ENCODE data around the gene SFXN3. TPM values are rescaled to one million over a fixed set of nuclear protein-coding genes. Genes with fewer than 3 reads are reported as not detected.
"Not testable (repeated sequence)": the region's sequence is repeated elsewhere in the genome, so short reads cannot be mapped to it uniquely, and the experiment has no call there.

SFXN3 gene
- total RNA-seq, 1 donor: 28.4 TPM

GRCh38 chr10:101033276-101033675 lies 2.2 kb downstream of the SFXN3 start:
- Histone ChIP-seq H3K9me3 (ENCODE audit: low read depth, low read length) (no peaks in the 10 kb centered on the region), H3K4me1 (ENCODE audit: insufficient read depth, low read length) (peaks cover 31% of the 10 kb centered on the region), H3K27me3 (ENCODE audit: insufficient read depth, low read length) (no peaks in the 10 kb centered on the region), H3K4me3 (ENCODE audit: low read length) (no peak overlapping the region)

- H3K27me3 ChIP-seq (ENCODE audit: insufficient read depth, low read length); H3K9me3 ChIP-seq (ENCODE audit: low read depth, low read length); H3K4me3 ChIP-seq (ENCODE audit: low read length): not testable (repeated sequence)
- H3K4me1 ChIP-seq (ENCODE audit: insufficient read depth, low read length): peaks cover 26% of the 10 kb centered on the region
These were observed 3.4 kb downstream of the SFXN3 start for GRCh38 chr10:101034404-101034803.

DNA sequence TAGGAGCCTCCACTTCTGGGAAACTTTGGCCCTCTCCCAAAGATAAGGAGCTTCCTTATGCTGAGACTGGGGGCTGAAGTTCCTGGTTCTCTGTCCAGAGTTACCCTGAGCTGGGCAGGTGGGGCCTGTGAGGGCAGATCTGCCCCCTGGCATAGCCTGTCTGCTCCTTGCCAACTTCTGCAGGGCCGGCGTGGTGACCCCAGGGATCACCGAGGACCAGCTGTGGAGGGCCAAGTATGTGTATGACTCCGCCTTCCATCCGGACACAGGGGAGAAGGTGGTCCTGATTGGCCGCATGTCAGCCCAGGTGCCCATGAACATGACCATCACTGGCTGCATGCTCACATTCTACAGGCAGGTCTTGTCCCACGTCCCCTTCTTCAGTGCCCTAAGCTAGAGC lies 4.3 kb downstream of the SFXN3 start:
- Histone ChIP-seq H3K4me1 (ENCODE audit: insufficient read depth, low read length) (peaks cover 23% of the 10 kb centered on the region), H3K9me3 (ENCODE audit: low read depth, low read length) (no peaks in the 10 kb centered on the region), H3K4me3 (ENCODE audit: low read length) (no peak overlapping the region), H3K27me3 (ENCODE audit: insufficient read depth, low read length) (no peaks in the 10 kb centered on the region)

DNA sequence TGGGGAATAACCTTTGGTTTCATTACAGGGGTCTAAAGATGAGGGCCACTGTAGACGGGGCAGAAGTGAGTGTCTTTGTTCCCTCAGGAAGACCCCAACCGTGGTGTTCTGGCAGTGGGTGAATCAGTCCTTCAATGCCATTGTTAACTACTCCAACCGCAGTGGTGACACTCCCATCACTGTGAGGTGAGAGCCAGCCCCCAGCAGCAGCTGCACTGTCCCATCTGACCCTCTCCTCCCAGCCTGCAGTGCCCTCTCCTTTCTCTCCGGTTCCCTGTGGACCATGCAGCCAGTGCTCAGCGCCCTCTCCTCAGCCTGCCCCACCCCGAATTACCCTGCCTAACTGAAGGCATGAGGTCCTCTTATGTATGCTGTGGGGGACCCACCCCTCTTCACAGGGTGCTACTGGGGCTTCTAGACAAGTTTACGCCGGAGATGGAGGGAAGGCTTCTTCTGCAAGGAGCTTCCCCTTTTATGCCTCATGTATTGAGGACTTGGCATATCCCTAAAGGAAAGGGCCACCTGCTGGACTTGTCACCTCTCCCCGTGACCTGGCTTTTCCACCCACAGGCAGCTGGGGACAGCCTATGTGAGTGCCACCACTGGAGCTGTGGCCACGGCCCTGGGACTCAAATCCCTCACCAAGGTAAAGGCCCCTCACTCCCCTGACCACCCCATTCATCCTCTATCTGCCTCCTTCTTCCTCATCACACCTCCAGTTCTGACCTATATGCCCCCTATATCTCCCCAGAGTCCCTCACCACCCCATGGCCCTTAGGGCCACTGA lies 5.1 kb downstream of the SFXN3 start:
- no peaks in the 10 kb centered on the region for H3K27me3 ChIP-seq (ENCODE audit: insufficient read depth, low read length)
- peaks cover 19% of the 10 kb centered on the region for H3K4me1 ChIP-seq (ENCODE audit: insufficient read depth, low read length)
- H3K9me3 ChIP-seq (ENCODE audit: low read depth, low read length): no peaks in the 10 kb centered on the region
- H3K4me3 ChIP-seq (ENCODE audit: low read length): no peak overlapping the region

DNA sequence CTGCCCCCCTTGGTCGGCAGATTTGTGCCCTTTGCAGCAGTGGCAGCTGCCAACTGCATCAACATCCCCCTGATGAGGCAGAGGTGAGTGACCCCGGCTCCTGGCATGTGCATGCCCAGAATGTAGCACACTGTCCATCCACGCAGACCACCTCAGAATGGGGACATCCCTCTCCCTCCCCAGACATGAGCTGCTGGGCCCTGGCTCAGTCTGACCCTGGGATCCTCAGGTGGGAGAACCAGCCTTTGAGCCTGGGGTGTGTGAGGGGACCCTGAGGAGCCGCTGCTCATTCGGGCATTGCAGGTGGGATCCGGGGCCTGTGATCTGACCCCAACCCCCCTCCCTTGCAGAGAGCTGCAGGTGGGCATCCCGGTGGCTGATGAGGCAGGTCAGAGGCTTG lies 5.7 kb downstream of the SFXN3 start:
- H3K27me3 ChIP-seq (ENCODE audit: insufficient read depth, low read length): no peaks in the 10 kb centered on the region
- H3K4me1 ChIP-seq (ENCODE audit: insufficient read depth, low read length): peaks cover 25% of the 10 kb centered on the region
- no peak overlapping the region for H3K4me3 ChIP-seq (ENCODE audit: low read length)
- H3K9me3 ChIP-seq (ENCODE audit: low read depth, low read length): no peaks in the 10 kb centered on the region

DNA sequence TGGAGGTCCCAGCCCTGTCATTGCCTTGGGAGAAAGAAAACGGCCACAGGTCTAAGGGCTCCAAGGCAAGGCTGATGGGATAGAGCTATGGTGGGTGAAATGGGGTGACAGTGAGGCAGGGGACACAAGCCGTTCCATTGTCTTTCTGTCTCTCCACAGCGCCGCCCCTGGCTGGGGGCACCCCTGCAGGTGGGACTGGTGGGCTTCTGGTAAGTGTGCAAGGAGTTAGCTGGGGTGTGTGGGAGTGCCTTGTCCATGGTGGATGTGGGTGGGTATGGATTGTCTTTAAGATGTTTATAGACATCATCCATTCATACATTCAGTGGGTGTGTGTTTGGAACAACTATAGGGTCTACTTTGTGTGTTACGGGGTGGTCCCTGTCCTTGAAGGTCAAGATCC lies 7.5 kb downstream of the SFXN3 start:
- no peaks in the 10 kb centered on the region for H3K9me3 ChIP-seq (ENCODE audit: low read depth, low read length)
- H3K27me3 ChIP-seq (ENCODE audit: insufficient read depth, low read length): no peaks in the 10 kb centered on the region
- H3K4me3 ChIP-seq (ENCODE audit: low read length): no peak overlapping the region
- peaks cover 23% of the 10 kb centered on the region for H3K4me1 ChIP-seq (ENCODE audit: insufficient read depth, low read length)

DNA sequence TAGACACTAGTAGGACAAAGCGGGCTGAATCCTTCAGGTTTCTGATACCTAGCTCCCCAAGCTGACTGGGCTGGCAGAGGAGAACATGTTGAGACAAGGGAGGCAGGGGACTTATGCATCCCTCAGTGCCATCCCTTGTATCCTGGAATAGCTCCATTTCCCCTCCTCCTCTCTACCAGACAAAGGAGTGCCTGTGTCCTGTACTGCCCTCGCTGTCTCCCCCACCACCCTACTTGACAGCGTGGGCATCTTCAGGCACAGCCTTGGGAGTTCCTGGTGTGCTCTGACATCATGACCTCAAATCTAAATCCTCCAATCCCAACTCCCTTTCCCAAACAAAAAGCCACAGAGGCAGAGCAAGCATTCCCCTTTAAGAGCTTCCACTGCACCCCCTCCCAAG lies 9.0 kb downstream of the SFXN3 start:
- Histone ChIP-seq H3K4me1 (ENCODE audit: insufficient read depth, low read length) (peaks cover 24% of the 10 kb centered on the region), H3K27me3 (ENCODE audit: insufficient read depth, low read length) (peaks cover 3% of the 10 kb centered on the region), H3K4me3 (ENCODE audit: low read length) (no peak overlapping the region), H3K9me3 (ENCODE audit: low read depth, low read length) (no peaks in the 10 kb centered on the region)

DNA sequence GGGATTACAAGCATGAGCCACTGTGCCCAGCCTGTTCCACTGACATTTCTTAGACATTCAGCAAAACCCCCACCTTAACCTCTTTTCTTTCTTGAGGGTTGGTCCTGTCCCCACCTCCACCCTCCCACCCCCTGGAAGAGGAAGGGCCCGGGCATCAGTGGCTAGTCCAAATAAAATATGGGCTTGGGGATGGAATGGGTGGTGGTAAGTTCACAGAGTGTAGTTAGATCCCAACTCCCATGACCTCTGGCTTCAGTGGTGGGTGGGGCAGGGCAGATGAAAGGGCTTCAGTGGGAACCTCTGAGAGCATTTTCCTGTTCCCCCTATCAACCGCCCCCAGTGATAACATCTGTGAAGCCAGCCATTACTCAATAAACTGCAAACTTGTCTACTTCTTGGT lies 9.8 kb downstream of the SFXN3 start:
- H3K4me3 ChIP-seq (ENCODE audit: low read length): no peak overlapping the region
- peaks cover 24% of the 10 kb centered on the region for H3K4me1 ChIP-seq (ENCODE audit: insufficient read depth, low read length)
- peaks cover 6% of the 10 kb centered on the region for H3K27me3 ChIP-seq (ENCODE audit: insufficient read depth, low read length)
- no peaks in the 10 kb centered on the region for H3K9me3 ChIP-seq (ENCODE audit: low read depth, low read length)

- Histone ChIP-seq H3K4me1 (ENCODE audit: insufficient read depth, low read length) (peaks cover 24% of the 10 kb centered on the region), H3K4me3 (ENCODE audit: low read length) (no peak overlapping the region), H3K9me3 (ENCODE audit: low read depth, low read length) (no peaks in the 10 kb centered on the region), H3K27me3 (ENCODE audit: insufficient read depth, low read length) (peaks cover 6% of the 10 kb centered on the region)
These were observed 10.3 kb downstream of the SFXN3 start for GRCh38 chr10:101041252-101041761.

GRCh38 chr10:101042118-101042517 lies 11.1 kb downstream of the SFXN3 start:
- Histone ChIP-seq H3K27me3 (ENCODE audit: insufficient read depth, low read length) (peaks cover 14% of the 10 kb centered on the region), H3K4me1 (ENCODE audit: insufficient read depth, low read length) (peaks cover 24% of the 10 kb centered on the region), H3K9me3 (ENCODE audit: low read depth, low read length) (no peaks in the 10 kb centered on the region), H3K4me3 (ENCODE audit: low read length) (peak overlapping the region; percentile 70)

DNA sequence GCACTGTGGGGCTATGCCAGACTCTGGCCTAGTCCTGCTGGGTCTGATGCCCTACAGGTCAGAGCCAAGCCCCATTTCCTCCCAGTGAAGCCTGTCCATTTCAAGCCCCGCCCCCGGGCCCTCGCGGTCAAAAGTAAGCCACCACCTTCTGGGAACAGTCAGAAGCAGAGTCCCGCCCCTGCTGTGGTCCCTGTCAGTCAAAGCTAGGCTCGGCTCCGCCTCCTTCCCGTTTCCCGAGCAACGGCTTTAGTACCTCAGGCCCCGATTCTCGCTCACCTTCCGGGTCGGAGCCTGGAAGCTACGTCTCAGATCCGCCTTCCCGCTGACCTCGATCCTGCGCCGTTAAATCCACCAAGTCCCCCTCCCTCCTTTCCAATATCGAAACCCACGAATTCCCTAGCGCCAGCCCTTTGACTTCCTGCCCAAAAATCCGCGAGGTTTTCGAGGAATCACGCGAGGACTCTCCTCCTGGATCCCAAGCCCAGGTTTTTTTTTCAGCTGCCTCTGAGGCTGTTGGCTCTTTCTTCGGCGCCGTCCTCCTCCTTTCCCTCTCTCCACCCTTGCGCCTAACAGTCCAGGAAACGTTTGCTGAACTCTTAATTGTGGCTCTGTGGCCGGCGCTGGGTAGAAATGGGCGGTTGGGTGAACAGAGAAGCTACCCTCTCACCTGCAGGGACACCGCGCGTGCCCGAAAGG lies 11.8 kb downstream of the SFXN3 start:
- H3K4me3 ChIP-seq (ENCODE audit: low read length): peak overlapping the region; percentile 70
- H3K9me3 ChIP-seq (ENCODE audit: low read depth, low read length): no peaks in the 10 kb centered on the region
- H3K27me3 ChIP-seq (ENCODE audit: insufficient read depth, low read length): peaks cover 21% of the 10 kb centered on the region
- H3K4me1 ChIP-seq (ENCODE audit: insufficient read depth, low read length): peaks cover 24% of the 10 kb centered on the region

- Histone ChIP-seq H3K4me1 (ENCODE audit: insufficient read depth, low read length) (peaks cover 24% of the 10 kb centered on the region), H3K4me3 (ENCODE audit: low read length) (peak overlapping the region; percentile 70), H3K27me3 (ENCODE audit: insufficient read depth, low read length) (peaks cover 27% of the 10 kb centered on the region), H3K9me3 (ENCODE audit: low read depth, low read length) (no peaks in the 10 kb centered on the region)
These were observed 12.3 kb downstream of the SFXN3 start for GRCh38 chr10:101043363-101043707.

DNA sequence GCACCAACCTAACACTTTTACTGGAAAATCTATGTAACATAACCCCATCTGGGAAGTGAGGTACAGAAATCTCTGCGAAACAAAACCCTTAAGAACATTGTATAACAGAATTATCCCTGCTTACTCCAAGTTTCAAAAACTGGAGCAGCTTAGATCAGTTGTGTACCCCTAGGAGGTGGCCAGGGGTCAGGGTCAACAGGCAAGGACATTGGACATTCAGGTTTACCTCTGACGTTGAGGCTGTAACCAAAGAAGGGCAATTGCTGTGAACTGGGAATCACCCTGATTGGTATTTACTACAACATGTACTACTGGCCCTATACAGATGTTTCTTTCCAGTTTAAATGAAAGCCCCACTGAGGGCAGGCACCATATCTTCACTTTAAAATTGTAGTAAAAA lies 13.1 kb downstream of the SFXN3 start:
- no peaks in the 10 kb centered on the region for H3K9me3 ChIP-seq (ENCODE audit: low read depth, low read length)
- peaks cover 24% of the 10 kb centered on the region for H3K4me1 ChIP-seq (ENCODE audit: insufficient read depth, low read length)
- peaks cover 34% of the 10 kb centered on the region for H3K27me3 ChIP-seq (ENCODE audit: insufficient read depth, low read length)
- no peak overlapping the region for H3K4me3 ChIP-seq (ENCODE audit: low read length)

DNA sequence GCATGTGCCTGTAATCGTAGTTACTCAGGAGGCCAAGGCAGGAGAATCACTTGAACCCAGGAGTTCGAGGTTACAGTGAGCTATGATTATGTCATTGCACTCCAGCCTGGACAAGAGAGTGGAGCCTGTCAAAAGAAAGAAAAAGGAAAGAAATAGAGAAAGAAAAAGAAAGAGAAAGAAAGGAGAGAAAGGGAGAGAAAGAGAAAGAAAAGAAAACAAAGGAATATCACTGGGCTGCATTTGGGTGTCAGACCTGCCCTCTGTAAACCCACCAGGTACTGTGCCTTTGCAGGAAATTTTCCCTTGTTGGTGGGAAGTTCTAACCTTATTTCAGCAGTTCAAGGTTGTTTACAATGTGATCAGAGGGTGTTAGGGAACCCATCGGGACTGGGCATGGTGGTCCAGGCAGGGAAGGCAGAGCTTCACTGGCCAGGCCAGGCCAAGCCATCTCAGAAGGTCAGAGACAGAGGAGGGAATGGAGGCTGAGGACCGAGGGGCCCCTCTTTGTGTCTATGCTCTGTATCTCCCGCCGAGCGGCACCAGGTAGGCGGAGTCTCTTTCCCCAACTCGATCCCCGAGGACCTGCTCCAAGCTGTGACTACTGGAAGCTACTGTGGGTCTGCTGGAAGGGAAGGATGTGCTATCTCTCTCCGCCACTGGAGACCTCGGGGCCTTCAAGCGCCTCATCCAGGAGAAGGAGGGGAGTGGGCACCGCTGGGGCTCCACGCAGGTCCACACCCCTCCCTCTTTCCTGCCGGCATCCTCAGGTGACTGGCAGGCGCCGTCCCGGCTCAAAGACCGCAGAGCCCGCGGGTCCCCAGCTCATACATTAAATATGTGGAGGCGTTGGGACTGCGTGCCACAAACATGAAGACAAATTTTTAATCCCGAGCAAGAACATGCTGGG lies 15.6 kb downstream of the SFXN3 start:
- H3K27me3 ChIP-seq (ENCODE audit: insufficient read depth, low read length): peaks cover 52% of the 10 kb centered on the region
- H3K9me3 ChIP-seq (ENCODE audit: low read depth, low read length): no peaks in the 10 kb centered on the region
- peaks cover 24% of the 10 kb centered on the region for H3K4me1 ChIP-seq (ENCODE audit: insufficient read depth, low read length)
- no peak overlapping the region for H3K4me3 ChIP-seq (ENCODE audit: low read length)

DNA sequence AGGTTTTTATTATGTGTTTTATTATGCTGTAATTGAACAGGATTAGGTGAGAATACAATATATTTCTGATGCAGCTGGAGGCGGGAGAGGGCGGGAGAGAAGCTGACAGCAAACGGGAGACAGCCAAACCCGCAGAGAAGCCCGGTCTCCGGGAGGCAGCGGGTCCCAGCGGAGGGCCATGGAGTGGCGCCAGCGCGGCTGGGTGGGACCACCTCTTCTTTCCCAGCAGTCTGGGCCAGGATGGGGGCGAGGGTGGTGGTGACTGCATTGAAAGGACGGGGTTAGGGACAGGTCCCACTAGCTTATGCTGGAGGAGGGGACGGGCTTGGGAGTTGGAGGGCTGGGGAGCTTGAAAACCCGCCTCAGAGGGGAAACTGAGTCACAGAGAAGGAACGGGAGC lies 16.2 kb downstream of the SFXN3 start:
- H3K27me3 ChIP-seq (ENCODE audit: insufficient read depth, low read length): peaks cover 52% of the 10 kb centered on the region
- H3K9me3 ChIP-seq (ENCODE audit: low read depth, low read length): no peaks in the 10 kb centered on the region
- H3K4me1 ChIP-seq (ENCODE audit: insufficient read depth, low read length): peaks cover 19% of the 10 kb centered on the region
- no peak overlapping the region for H3K4me3 ChIP-seq (ENCODE audit: low read length)

Data from mononuclear cell (primary cell).